ENCODE results near the gene PRKCA. TPM values are rescaled to one million over a fixed set of nuclear protein-coding genes. Genes with fewer than 3 reads are reported as not detected.
"Not testable (repeated sequence)": the region's sequence is repeated elsewhere in the genome, so short reads cannot be mapped to it uniquely, and the experiment has no call there.

PRKCA gene
- total RNA-seq, 1 donor from 2014 or later = 4.3 TPM

DNA sequence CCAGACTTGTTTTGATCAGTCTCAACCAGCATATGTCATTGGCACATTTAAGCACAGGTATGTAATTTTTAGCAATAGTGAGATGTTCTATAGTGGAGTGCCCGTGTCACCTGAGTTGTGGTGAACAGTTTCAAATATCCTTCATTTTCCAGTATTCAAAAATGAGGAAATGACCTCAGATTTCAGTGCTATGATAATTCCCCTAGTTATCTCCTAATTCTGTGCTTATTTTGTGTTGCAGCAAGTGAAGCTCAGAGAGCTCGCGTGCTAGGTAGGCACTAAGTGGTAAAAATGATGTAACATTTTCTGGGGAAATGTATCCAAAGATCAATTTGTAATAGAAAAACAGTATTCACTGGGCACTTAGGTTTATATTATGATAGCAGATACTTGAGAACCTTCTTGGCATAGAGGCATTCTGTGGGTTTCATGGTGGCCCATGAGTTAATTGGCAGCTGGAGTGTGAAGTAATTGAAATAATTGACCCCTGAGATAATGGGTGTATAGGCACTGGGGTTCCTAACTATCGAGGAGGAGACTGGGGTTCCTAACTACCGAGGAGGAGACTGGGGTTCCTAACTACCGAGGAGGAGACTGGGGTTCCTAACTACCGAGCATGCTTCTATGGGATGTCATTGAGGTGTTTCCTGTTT, 159.1 kb downstream of the PRKCA start:
- no peak for DNase-seq (ENCODE audit: low spot score)

DNA sequence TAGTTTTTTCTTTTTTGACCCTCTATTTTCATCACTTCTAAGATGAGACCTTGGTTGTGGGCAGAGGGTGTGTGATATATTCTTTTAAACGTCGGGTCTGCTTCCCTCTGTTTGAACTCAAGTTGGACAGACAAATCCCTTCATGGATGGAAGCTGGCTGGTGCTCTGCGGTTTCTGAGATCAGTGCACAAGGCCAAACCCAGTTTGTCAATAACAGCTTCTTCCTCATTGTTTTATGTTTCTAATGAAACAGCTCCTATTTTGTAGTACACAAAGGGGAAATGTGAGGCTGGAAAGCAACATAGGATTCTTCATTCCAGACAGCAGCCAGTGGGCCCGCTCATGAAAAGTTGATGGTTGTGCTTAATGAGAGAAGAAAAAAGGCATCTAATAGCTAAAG, 159.6 kb downstream of the PRKCA start:
- DNase-seq (ENCODE audit: low spot score) = no peak

DNA sequence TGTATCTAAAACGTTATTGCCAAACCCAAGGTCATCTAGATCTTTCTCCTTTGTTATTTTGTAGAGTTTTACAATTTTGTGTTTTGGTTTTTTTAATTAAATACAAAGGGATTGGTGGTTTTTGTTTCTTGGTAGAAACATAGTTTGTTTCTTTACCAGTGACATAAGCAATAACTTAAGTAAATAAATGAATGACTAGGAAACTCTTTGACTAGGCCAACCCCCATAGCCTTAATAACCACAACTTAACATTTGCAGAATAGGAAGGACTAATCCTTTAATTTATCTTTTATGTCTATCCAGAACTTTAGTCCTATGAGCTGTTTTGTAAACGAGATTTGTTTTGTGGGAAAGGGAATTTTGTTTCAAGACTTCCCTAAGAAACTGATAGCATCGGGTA, 162.5 kb downstream of the PRKCA start:
- DNase-seq (ENCODE audit: low spot score) = no peak

DNA sequence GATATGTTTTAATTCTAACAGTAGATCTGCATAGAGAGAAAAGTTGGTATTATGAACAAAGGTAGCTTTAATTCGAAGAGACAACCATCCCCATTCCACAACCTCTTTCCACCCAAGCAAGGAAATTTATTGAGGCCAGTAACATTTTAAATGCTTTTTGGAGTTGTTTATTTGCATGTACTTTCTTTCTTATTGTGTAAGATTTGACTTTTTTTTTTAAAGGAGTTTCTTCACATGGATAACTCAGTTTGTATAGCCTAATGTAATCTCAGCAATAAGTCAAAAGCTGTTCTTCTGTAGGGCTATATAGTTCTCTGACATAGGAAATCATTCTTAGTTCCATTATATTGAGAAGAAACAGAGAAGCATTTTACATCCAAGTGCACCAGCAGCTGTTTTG, 163.3 kb downstream of the PRKCA start:
- no peak for DNase-seq (ENCODE audit: low spot score)

DNA sequence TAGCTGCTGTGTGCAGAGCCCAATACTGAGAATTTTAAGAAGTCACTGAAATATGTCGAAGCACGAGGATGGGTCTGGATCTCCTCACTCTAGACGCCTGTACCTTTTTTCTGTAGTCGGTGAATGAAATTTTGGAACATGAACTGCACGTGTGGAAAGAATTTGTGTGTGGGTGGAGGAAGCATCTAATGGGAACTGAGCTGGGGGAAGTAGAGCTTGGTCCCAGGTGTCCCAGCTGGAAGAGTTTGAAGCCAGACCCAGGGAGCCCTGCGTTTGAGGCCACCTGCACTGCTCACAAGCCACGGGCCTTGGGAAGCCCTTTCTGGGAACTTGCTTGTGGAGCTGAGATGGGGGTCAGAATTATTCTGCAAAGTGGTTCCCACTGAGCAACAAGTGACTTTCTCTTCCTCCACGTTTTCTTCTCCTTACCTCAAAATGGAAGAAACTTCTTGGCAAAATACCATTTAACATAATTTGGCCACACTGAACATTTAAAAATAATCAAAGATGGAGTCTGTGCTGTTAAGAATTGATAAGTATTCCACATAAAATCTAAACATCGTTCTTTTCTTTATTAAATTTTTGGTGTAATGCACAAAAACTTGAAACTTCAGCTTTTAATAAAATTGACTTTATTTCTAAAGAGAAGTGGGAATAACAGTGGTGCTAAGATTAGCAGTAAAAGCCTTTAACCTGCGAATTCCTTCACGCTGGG, 163.8 kb downstream of the PRKCA start:
- peak; percentile 43 for DNase-seq (ENCODE audit: low spot score)

DNA sequence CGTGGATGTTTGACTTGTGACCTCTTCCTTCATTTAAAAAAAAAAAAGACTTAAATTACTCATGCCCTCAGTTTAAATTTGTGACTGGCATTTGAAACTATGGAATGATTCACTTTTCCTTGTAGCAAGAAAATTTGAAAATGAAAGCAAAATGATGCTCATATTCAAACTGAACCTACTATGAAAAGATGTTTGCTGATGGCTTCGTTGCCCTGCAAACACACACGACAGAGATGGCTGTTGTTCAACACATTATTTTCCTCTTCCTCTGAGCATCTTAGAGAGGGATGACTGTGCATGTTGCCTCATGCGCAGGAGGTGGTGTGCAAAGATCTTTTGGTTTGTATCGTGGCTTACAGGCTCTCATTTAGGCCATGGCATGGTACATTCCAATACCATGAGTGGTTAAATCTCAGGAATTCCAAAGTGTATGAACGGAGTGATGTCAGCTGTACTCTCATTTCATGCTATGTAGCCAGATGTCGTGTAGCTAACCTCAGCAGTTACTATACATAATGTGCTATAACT, 164.5 kb downstream of the PRKCA start:
- DNase-seq (ENCODE audit: low spot score) = peak; percentile 92

DNA sequence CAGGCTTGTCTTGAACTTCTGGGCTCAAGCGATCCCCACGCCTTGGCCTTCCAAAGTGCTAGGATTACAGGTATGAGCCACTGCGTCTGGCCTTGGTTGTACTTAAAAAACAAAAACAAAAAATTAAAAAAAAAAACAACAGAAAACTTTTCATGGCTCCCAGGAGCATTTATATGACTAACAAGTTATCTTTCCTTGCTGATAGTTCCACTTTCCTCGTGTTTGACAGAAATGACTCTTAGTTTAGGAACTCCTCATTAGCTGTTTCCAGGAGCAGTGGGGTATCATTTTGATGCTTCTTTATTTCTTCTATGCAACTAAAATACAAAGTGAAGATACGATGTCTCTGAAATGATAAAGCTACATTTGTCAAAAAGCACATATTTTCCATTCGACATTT, 165.4 kb downstream of the PRKCA start:
- no peak for DNase-seq (ENCODE audit: low spot score)

DNA sequence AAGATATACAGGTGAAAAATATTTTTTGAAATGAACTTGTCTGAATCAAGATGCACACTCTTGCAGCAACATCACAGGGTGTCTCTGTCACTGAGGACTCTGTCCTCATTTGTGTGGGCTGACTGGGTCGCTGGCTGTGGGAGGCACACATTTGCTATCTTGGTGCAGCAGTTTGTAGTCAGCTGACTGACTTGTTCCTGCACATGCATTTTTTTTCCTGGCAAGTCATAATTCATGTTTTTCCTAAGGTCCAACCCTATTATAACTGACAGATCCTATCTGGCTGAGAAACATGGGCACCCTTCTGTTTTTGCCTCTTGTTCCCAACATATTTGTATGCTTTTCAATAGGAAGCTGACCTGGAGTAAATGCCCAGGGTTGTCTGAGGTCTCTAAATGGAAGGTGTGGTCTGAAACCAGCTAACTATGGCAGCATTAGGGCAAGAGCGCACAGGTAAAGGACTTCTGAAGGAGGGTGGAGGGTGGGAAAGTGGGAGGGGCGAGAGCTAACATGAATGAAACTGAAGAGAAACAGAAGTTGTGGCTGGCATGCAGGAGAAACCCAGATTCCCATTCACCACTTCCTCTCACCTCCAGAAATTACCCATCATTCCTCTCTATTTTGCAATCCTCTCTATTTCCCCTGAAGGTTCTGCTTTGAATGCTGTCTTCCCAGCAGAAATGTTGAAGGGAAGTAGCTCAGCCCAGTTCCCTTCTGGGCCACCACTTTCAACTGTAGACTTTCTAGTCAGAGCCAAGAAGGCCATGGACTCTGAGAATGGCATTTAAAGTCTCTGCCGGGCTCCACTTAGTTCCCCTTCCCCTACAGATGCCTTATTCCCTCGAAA, 166.1 kb downstream of the PRKCA start:
- DNase-seq (ENCODE audit: low spot score) = peak; percentile 62

DNA sequence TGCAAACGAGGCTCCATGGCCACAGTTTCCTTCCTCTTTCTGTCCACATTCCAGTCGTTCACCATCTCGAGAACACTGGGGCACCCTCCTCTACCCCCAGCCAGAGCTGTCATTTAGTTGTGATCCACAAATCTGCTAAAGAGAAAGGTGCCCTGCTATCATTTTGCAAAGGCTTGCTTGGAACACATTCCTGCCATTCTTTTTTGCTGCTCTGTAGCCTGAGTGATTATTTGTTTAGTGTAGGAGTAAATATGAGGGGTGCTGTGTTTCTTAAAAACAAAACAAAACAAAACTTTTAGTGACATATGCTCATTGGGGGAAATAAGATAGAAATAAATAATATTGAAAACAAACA, 166.7 kb downstream of the PRKCA start:
- no peak for DNase-seq (ENCODE audit: low spot score)

DNA sequence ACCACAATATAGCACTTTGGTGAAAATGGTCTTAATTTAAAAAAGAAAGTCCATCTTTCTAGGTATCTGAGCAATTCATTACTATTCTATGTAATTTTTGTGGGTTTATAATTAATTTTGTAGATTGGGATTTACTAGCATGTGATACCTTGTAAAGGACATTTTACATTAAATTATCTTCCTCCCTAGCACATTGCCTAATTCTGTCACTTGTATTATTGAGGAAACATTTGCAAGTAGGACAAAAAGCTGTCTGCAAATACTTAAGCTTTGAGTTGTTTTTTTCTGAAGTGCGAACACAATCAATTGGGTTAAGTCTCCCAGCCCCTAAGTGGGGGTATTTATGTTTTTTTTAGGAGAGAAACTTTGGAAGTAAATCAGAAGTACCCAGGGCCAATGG, 167.0 kb downstream of the PRKCA start:
- DNase-seq (ENCODE audit: low spot score) = no peak

DNA sequence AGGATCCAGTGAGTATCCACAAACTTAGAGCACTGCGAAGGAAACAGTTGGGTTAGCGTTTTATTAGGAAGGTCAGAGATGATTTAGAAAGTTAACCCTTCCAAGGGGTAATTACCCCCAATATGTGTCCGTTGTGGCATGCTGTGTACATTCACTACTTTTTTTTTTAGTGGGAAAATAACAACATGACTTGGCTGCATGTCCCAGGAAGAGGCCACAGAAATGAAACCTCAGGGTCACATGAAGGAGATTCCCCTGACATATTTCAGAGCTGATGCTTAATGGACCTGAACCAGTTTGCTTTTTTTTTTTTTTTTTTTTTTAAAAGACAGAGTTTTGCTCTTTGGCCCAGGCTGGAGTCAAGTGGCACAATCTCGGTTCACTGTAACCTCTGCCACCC, 167.5 kb downstream of the PRKCA start:
- DNase-seq (ENCODE audit: low spot score) = no peak

DNA sequence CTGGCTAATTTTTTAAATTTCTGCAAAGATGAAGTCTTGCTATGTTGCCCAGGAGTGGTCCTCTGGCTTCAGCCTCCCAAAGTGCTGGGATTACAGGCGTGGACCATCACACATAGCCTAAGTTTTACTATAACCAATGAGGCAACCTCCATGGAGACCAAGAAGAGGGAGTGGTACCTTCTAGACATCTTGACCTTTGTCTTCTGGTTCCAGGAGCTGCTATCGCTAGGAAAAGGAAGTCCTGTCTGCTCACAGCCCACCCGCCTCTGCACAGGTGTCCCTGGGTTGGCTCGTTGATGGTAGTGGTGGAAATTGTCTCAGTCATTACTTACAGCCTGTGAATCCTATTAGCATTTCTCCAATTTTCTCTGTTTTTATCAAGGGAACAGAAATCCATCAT, 169.7 kb downstream of the PRKCA start:
- no peak for DNase-seq (ENCODE audit: low spot score)

DNA sequence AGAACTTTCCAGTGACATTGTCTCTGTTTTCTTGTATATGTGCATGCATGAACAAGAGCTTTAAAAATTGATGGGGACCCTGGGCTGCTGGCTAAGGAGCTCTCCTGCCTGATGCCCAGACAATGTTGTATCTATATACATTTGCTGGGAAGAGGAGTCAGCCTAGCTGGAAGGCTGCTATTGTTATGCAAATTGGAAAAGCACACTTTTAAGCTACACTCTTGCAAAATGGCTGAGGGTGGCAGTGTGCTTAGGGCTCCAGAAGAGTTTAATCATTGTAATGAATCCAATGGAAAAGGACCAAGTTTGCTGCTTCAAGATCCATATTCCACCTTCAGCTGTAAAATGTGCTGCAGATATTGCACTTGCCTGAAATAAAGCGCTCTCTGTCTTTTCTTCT, 171.8 kb downstream of the PRKCA start:
- DNase-seq (ENCODE audit: low spot score) = no peak

DNA sequence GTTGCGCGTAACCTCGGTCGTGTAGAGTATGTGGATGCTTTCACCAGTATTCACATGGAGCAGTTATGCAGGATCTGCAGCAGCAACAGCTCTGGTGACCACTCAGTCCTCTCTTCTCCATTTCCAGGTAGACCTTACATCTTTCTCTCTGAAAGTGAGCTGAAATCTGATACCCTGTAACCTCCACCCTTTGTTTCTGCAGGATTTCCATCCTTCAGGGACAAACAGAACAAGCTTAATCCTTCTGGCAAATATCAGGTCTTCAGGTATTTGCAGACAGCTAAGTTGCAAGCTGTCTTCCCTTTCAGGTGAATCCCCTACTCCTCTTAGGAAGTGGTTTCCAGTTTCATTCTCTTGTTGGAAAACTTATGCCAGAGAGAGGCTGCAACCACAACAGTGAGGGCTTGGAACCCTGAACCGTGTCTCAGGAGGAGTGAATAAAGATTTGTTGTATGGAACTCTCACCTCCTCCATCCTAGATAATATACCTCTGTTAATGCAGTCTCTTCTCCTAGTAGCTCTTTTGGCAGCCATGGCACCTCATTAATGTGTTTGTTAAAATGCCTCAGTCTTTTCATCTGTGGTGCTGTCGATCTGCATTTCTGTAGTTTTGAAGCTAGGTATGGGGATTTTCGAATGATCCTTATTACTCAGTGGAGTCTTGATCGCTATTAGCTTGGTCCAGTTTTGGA, 172.5 kb downstream of the PRKCA start:
- no peak for DNase-seq (ENCODE audit: low spot score)

DNA sequence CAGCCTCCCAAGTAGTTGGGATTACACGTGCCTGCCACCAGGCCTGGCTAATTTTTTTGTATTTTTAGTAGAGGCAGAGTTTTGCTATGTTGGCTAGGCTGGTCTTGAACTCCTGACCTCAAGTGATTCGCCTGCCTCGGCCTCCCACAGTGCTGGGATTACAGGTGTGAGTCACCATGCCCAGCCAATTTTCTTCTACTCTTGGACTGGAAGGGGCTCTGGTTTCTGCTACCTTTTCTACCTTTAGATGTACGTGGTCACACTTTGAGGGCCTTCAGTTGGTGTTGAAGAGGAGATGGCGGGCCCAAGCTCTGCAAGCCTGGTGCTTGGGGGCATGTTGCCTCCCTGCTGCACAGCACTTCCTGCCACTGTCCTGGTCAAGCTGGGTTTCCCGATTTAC, 173.6 kb downstream of the PRKCA start:
- no peak for DNase-seq (ENCODE audit: low spot score)

DNA sequence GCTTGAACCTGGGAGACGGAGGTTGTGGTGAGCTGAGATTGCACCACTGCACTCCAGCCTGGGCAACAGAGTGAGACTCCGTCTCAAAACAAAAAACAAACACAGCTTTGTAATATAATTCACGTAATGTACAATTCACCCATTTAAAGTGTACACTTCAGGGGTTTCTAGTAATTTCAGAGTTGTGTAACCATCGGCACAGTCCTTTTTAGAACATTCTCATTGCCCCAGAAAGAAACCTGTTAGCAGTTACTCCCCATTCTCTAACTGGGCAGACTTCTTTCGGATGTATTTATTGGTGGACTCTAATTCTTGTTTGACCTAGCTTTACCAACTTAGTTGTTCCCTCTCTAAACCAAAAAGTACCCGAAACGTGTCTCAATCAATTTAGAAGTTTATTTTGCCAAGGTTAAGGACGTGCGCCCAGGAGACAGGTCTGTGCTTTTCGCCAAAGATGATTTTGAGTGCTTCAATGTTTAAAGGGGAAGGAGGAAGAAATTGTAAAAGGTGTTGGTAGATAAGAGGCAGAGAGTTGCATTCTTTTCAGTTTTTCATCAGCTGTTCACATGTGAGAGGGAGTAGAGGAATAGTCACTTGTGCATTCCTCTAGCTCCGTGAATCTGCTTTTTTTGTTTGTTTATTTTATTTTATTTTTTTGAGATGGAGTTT, 175.3 kb downstream of the PRKCA start:
- DNase-seq (ENCODE audit: low spot score) = no peak

DNA sequence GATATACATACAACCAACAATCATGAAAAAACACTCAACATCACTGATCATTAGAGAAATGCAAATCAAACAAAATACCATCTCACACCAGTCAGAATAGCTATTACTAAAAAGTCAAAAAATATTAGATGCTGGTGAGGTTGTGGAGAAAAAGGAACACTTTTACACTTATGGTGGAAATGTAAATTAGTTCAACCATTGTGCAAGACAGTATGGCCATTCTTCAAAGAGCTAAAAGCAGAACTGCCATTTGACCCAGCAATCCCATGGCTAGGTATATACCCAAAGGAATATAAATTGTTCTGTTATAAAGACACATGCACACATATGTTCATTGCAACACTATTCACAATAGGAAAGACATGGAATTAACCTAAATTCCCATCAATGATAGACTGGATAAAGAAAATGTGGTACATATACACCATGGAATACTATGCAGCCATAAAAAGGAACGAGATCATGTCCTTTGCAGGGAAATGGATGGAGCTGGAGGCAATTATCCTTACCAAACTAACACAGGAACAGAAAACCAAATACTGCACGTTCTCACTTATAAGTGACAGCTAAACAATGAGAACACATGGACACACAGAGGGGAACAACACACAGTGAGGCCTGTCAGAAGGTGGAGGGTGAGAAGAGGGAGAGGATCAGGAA, 176.9 kb downstream of the PRKCA start:
- DNase-seq (ENCODE audit: low spot score) = not testable (repeated sequence)

DNA sequence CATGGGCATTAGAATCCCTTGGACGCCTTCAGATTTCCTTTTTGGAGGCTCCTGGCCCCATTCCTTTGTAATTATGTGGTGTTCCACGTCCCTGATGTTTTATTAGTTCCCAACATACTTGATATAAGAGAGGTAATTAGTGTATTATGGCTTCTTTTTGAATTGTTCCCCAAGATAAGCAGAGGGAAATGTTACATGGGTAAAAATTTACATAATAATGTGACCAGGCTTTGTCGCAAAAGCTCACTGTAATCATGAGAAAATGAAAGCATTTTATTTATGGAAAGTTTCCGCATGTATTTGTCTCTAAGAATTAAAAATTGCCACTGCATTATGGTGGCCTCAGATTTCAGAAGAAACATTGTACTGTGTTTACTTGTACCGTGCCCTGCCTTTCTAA, 177.8 kb downstream of the PRKCA start:
- DNase-seq (ENCODE audit: low spot score) = no peak

DNA sequence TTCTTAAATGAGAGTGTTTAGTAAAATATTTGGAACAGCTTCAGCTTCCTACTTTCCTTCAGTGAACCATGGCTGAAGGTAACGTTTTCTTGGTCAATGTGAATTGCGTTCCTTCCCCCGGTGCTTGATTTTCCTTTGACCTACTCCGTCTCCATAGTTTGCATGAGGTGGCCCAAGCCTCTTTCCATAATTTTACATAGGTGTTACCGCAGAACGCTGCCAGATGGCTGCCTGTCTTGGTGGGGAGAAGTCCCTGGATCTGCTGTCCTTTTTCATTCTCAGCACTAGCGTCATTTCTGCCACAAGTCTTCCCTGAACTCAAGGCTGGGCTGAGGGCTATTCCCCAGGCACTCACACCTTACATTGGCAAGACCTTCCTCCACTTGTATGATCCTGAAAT, 178.4 kb downstream of the PRKCA start:
- no peak for DNase-seq (ENCODE audit: low spot score)

DNA sequence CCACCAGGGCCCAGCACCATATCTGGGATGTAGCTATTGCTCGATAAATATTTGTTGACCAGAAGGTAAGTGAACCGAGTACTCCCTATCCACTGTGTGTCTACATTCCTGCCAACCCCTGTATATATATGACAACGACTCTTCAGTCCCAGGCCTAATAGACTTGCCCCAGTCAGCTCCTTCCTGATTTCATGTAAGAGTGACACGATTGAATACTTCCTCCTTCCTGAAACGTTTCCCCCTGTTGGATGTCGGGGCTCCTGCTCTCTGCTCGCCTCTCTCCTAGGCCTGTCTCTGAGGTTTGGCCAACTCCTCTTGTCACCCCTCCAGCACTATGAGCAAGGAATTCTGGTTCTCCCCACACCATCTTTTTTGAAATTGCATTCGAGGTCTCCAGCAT, 178.9 kb downstream of the PRKCA start:
- no peak for DNase-seq (ENCODE audit: low spot score)

DNA sequence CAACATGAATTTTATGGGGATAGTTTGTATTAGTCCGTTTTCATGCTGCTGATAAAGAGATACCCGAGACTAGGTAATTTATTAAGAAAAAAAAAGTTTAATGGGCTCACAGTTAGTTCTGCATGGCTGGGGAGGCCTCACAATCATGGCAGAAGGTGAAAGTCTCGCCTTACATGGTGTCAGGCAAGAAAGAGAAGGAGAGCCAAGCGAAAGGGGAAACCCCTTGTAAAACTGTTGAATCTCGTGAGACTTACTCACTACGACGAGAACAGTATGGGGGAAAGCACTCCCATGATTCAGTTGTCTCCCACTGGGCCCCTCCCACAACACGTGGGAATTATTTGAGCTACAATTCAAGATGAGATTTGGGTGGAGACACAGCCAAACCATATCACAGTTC, 181.5 kb downstream of the PRKCA start:
- DNase-seq (ENCODE audit: low spot score) = no peak

Data from umbilical cord (tissue), 2 donors.